SK-N-MC (cell line): ENCODE measurements around the gene WDSUB1.

Experiments
- EZH2 ChIP-seq: fragments of 200-600 bp; sonication (generic); IDR thresholded peaks from one replicate; pipeline ENCODE4 v1.6.1; 2017; ENCODE audit warnings: antibody characterized with exemption
- FOXP2 ChIP-seq: optimal IDR thresholded peaks from 2 replicates; pipeline ENCODE3; 2011; ENCODE audit warnings: mild to moderate bottlenecking, moderate library complexity; ENCODE audit not compliant: insufficient read depth; ENCODE audit errors: extremely low read length, control extremely low read depth
- POLR2AphosphoS5 ChIP-seq: IDR thresholded peaks from 2 replicates; pipeline ENCODE4 v1.6.1; 2012; ENCODE audit warnings: mild to moderate bottlenecking, low read depth, low read length, borderline replicate concordance

DNA sequence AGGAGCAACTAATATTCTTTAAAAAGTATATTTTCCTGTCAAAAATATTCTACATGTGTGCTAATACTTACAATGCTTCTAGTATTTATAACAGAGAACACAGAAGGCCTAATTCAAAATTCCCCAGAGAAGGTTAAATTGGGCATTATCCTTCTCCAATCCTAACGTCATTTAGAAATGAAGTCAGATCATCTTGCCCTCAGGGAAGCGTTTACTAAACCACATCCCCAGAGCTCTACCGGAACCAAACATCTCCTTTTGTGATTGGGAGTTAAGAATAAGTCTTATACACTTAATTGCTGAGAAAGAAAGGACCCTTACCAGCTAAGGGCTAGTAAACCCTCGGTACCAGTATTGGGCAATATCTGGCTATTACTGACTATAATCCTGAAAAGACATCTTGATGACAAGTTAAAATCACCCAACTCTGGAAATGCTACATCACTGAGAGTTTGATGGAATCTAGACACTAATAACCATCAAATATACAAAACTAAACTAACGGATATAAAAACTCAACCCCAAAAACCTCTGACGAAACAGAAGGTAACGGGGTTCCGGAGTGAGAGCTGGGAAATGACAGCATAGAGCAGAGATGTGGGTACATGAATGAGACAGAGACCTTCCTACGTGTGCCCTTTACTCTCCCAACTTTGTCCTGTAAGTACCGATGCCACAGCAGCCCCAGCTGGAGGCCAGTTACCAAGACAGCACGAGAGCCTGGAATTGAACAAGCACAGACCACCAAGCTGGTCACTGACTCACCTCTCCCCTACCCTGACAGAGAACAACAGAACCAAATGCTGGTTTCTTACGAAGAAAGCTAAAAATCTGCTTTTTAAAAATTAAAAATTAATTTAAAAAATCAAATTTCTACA, 35.0 kb downstream of the WDSUB1 start:
- no peak for TF ChIP-seq POLR2AphosphoS5
- TF ChIP-seq EZH2, result no peak
- no peak for TF ChIP-seq FOXP2
